ENCODE data around the gene PITX1. TPM values are rescaled to one million over a fixed set of nuclear protein-coding genes. Genes with fewer than 3 reads are reported as not detected.
A peak's percentile ranks its signal among the peaks of the same experiment; 100 is the strongest.

PITX1 gene
- total RNA-seq, 1 donor from 2014 or later: not detected

GRCh38 chr5:135053278-135053677, 19.2 kb upstream of the PITX1 start:
- peak; percentile 53 for DNase-seq
- Mint-ChIP-seq H3K36me3 (ENCODE audit: low read depth) (no peaks in the 10 kb centered on the region), H3K9me3 (no peaks in the 10 kb centered on the region), H3K27ac (peak overlapping the region; percentile 78), H3K4me1 (peaks cover 49% of the 10 kb centered on the region), H3K27me3 (peaks cover 41% of the 10 kb centered on the region), H3K4me3 (peak overlapping the region; percentile 67)
- intact Hi-C loops (cut with micrococcal nuclease): loop anchor here (1.0 to 10.0 kb wide), 3 partner anchors 14 to 342 kb away; partner anchors contain the start of genes DDX46 and MACROH2A1
- ChIA-PET CTCF (interaction anchor here (0.8 to 1.0 kb wide), 2 partner anchors 14 to 139 kb away, joined by 3 read pairs; no protein-coding TSS in a partner anchor), POLR2A (interaction anchor here (0.7 to 2.2 kb wide), 5 partner anchors 10 to 149 kb away, joined by 3 to 8 read pairs (median 4); partner anchors contain the start of gene PCBD2)
- ATAC-seq (ENCODE audit: low read depth): peak; percentile 95
- no peak for TF ChIP-seq CTCF (IDR thresholded peaks at IDR 0.05)

- Mint-ChIP-seq H3K9me3 (no peaks in the 10 kb centered on the region), H3K36me3 (ENCODE audit: low read depth) (no peaks in the 10 kb centered on the region), H3K4me1 (peaks cover 49% of the 10 kb centered on the region), H3K4me3 (peak overlapping the region; percentile 67), H3K27me3 (peaks cover 47% of the 10 kb centered on the region), H3K27ac (peak overlapping the region; percentile 78)
- CTCF ChIA-PET: interaction anchor here (1.0 kb wide), 1 partner anchor 13 kb away, joined by 3 read pairs; no protein-coding TSS in a partner anchor
- ATAC-seq (ENCODE audit: low read depth): no peak
- DNase-seq: no peak
- intact Hi-C loops (cut with micrococcal nuclease): loop anchor here (1.0 to 10.0 kb wide), 3 partner anchors 13 to 342 kb away; partner anchors contain the start of genes DDX46 and MACROH2A1
- TF ChIP-seq CTCF (IDR thresholded peaks at IDR 0.05): no peak
- POLR2A ChIA-PET: interaction anchor here (0.7 to 2.2 kb wide), 5 partner anchors 9 to 148 kb away, joined by 3 to 8 read pairs (median 4); partner anchors contain the start of gene PCBD2
These were observed 18.6 kb upstream of the PITX1 start for GRCh38 chr5:135052511-135053145.

GRCh38 chr5:135051872-135052271, 17.8 kb upstream of the PITX1 start:
- Mint-ChIP-seq H3K27me3 (peaks cover 54% of the 10 kb centered on the region), H3K9me3 (no peaks in the 10 kb centered on the region), H3K36me3 (ENCODE audit: low read depth) (no peaks in the 10 kb centered on the region), H3K4me1 (peaks cover 49% of the 10 kb centered on the region), H3K27ac (no peak overlapping the region), H3K4me3 (no peak overlapping the region)
- no peak for TF ChIP-seq CTCF (IDR thresholded peaks at IDR 0.05)
- DNase-seq (no peak), ATAC-seq (ENCODE audit: low read depth) (no peak)
- intact Hi-C loops (cut with micrococcal nuclease): loop anchor here (10.0 kb wide), 2 partner anchors 297 to 343 kb away; partner anchors contain the start of genes DDX46 and MACROH2A1
- CTCF ChIA-PET: no interaction called here
- POLR2A ChIA-PET: interaction anchor here (2.2 kb wide), 1 partner anchor 21 kb away, joined by 8 read pairs; no protein-coding TSS in a partner anchor

GRCh38 chr5:135051399-135051798, 17.4 kb upstream of the PITX1 start:
- no peaks in the 10 kb centered on the region for H3K9me3 Mint-ChIP-seq
- intact Hi-C loops (cut with micrococcal nuclease): loop anchor here (10.0 kb wide), 2 partner anchors 297 to 343 kb away; partner anchors contain the start of genes DDX46 and MACROH2A1
- H3K4me1 Mint-ChIP-seq: peaks cover 49% of the 10 kb centered on the region
- no peak for TF ChIP-seq CTCF (IDR thresholded peaks at IDR 0.05)
- CTCF ChIA-PET: no interaction called here
- DNase-seq (no peak), ATAC-seq (ENCODE audit: low read depth) (no peak)
- POLR2A ChIA-PET: no interaction called here
- no peaks in the 10 kb centered on the region for H3K36me3 Mint-ChIP-seq (ENCODE audit: low read depth)
- H3K27ac Mint-ChIP-seq: no peak overlapping the region
- H3K4me3 Mint-ChIP-seq: no peak overlapping the region
- peaks cover 56% of the 10 kb centered on the region for H3K27me3 Mint-ChIP-seq

GRCh38 chr5:135050244-135050767, 16.3 kb upstream of the PITX1 start:
- Mint-ChIP-seq H3K4me1 (peaks cover 50% of the 10 kb centered on the region), H3K27me3 (peaks cover 64% of the 10 kb centered on the region), H3K27ac (no peak overlapping the region), H3K36me3 (ENCODE audit: low read depth) (no peaks in the 10 kb centered on the region), H3K9me3 (no peaks in the 10 kb centered on the region), H3K4me3 (peak overlapping the region; percentile 46)
- intact Hi-C loops (cut with micrococcal nuclease): loop anchor here (10.0 kb wide), 2 partner anchors 296 to 344 kb away; partner anchors contain the start of genes DDX46 and MACROH2A1
- CTCF ChIA-PET: no interaction called here
- ATAC-seq (ENCODE audit: low read depth) (no peak), DNase-seq (no peak)
- TF ChIP-seq CTCF (IDR thresholded peaks at IDR 0.05): no peak
- POLR2A ChIA-PET: interaction anchor here (0.6 kb wide), 1 partner anchor 937 kb away, joined by 3 read pairs; no protein-coding TSS in a partner anchor

All from activated B cell treated with CpG ODN at 0.5 μM for 24 hours (primary cell).